CD4-positive, alpha-beta T cell treated with Interleukin-1 beta for 1 hour (primary cell): ENCODE measurements around the gene AP4E1.
"Not testable (repeated sequence)": the region's sequence is repeated elsewhere in the genome, so short reads cannot be mapped to it uniquely, and the experiment has no call there.

Source experiments
- DNase-seq, 2 donors: peaks; one replicate each; pipeline ENCODE4 v3.0.0-alpha.2; 2020 to 2022

Gene AP4E1

GRCh38 chr15:51030649-51031316, 122.3 kb downstream of the AP4E1 start:
- no peak for DNase-seq

DNA sequence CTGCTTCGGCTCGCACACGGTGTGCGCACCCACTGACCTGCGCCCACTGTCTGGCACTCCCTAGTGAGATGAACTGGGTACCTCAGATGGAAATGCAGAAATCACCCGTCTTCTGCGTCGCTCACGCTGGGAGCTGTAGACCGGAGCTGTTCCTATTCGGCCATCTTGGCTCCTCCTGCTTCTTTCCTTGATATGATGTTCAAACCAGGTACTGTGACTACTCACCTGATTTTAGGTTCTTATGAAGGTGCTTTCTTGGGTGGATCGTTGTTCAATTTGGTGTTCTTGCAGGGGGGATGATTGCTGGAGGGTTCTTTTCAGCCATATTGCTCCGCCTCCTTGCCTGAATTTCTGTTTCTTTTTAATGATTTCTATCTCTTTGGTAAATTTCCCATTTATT, 129.0 kb downstream of the AP4E1 start:
- DNase-seq, result not testable (repeated sequence)

- no peak for DNase-seq
These were observed 129.9 kb downstream of the AP4E1 start for GRCh38 chr15:51038162-51038973.

DNA sequence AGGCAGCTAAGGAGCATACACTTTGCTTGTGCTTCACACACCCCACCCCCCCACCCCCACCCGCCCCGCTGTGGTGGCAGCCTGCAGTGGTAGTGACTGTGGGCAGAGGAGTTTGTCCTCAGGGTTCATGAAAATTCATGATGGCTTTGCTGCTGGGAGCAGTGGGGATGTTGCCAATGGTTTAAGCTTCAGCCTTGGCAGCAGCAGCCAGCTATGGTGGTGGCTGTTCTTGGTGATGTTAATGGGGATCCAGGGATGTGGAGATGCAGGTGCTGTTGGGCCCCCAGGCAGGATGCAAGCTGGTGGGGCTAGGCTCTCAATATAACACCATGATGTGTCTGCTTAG, 130.5 kb downstream of the AP4E1 start:
- DNase-seq, result no peak

GRCh38 chr15:51044037-51044727, 135.7 kb downstream of the AP4E1 start:
- DNase-seq, result no peak

- no peak for DNase-seq
These were observed 137.5 kb downstream of the AP4E1 start for GRCh38 chr15:51046016-51046415.

DNA sequence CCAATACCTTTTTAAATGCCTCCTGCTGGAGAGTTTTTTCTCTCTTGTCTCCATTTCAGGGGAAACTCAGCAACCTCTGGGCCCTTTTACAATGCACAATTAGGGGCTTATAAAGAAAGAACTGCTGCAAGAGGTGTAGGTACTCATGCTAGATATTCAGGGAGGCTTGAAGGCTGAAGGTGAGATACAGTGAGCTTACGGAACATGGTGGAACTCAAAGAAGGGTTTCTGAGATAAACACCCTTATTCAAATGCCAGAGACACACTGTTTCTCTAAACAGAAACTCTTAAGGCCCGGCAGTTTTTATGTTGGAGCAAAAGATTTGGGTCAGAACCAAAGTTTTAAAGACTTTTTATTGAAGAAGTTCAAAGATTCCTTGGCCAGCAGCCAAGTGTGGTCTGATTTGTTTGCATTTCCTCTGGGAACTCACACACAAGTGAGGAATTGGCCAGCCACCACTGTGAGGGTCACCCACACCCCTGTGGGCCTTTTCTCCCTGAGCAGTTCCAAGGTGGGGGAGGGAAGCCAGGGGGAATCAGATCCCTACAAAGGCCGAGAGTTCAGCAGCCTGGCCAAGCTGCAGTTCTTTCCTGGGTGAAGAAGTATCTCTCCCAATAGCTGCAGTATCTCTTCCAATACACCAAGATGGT, 138.4 kb downstream of the AP4E1 start:
- no peak for DNase-seq

- no peak for DNase-seq
These were observed 139.8 kb downstream of the AP4E1 start for GRCh38 chr15:51048308-51048707.

DNA sequence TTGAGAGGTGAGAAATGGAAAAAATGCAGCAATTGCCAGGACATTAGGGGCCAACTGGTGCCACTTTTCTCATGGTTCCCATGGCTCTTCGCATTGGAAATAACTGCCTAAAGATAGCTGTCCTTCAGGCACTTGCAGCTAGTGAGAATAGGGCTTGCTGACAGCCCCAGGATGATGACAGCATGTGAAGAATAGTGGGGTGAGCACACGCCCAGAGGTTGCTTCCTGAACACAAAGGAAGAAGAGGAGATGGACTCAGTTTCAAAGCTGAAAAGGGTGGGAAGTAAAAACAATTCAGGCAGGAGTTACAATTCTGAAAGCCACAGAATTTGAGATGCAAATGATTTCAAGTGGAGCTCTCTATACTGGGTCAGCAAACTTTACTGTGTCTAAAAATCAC, 140.6 kb downstream of the AP4E1 start:
- DNase-seq, result no peak

- DNase-seq, result no peak
These were observed 143.3 kb downstream of the AP4E1 start for GRCh38 chr15:51051776-51052175.

DNA sequence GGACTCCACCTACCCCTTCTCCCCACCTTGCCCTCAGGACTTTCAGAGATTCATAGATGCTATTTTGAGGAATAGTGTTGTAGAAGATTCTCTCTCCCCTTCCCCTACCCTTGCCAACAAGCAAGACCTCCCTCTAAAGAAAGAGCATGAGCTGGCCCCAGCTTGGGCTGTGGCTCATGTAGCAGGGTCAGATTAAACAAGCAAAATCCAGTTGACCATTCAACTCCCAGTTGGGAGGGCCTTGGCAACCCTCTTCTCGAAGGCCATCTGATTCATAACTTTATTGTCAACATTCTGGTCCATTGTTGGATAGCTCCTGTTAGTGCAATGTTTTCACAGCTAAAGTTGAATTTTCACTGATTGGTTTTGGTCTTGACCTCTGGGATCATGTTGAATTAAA, 145.1 kb downstream of the AP4E1 start:
- no peak for DNase-seq

DNA sequence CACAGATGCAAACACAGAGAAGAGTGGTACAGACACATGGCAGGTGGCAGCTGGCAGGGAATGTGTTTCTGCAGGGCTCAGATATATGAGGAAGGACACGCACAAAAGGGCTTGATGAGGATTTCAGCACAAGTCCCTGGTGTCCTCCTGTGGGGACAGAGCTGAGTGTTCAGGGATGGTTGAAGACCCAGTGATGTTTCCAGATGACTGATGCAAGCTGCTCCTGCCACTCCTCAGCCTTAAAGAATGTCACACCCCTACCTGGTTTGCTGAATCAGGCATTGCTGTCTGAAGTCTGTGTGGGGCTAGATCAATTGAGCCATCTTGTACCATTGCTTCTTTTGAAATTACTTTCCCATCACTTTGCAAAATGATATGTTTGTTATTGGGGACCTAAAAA, 146.1 kb downstream of the AP4E1 start:
- no peak for DNase-seq
